Measurements from ENCODE around the gene MGAT4D. TPM values are rescaled to one million over a fixed set of nuclear protein-coding genes. Genes with fewer than 3 reads are reported as not detected.

Gene MGAT4D
- total RNA-seq, 1 experiment from 2014 or later = not detected

DNA sequence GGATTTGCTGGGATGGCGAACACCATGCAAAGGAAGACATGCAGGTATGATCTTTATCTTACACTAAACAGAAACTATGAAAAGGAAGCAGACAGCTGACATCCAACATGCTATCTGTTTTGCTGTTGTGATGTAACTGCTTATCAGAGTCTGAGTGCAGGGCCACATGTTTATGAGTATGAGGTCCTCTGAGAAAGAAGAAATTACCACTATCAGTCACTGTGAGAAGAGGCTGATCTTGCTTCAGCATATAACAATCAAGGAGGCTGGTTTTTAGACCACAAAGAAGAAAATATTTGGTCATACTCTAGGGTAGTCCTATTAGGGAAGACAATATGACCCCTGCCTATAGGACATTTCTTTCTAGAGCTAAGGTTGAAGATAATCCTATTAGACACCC, 89.1 kb downstream of the MGAT4D start:
- Histone ChIP-seq H3K27me3 (ENCODE audit: insufficient read depth, low read depth) (no peaks in the 10 kb centered on the region), H3K9me3 (ENCODE audit: insufficient read depth, low read depth) (no peaks in the 10 kb centered on the region), H3K36me3 (ENCODE audit: low read depth) (no peaks in the 10 kb centered on the region; the same call in 1 of the 2 replicates), H3F3A (ENCODE audit: insufficient read depth, low read depth) (no peaks in the 10 kb centered on the region), H4K20me1 (ENCODE audit: insufficient read depth) (no peaks in the 10 kb centered on the region), H3K27ac (no peak overlapping the region), H3K4me1 (replicated peaks; ENCODE audit: insufficient read depth) (no peaks in the 10 kb centered on the region), H3K79me2 (ENCODE audit: low read depth) (no peaks in the 10 kb centered on the region), H3K9me2 (ENCODE audit: insufficient read depth) (no peaks in the 10 kb centered on the region), H3K4me2 (no peak overlapping the region), H3K4me3 (no peak overlapping the region), H2AFZ (no peak overlapping the region)
- TF ChIP-seq, protein P1, sequence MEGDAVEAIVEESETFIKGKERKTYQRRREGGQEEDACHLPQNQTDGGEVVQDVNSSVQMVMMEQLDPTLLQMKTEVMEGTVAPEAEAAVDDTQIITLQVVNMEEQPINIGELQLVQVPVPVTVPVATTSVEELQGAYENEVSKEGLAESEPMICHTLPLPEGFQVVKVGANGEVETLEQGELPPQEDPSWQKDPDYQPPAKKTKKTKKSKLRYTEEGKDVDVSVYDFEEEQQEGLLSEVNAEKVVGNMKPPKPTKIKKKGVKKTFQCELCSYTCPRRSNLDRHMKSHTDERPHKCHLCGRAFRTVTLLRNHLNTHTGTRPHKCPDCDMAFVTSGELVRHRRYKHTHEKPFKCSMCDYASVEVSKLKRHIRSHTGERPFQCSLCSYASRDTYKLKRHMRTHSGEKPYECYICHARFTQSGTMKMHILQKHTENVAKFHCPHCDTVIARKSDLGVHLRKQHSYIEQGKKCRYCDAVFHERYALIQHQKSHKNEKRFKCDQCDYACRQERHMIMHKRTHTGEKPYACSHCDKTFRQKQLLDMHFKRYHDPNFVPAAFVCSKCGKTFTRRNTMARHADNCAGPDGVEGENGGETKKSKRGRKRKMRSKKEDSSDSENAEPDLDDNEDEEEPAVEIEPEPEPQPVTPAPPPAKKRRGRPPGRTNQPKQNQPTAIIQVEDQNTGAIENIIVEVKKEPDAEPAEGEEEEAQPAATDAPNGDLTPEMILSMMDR (conservative IDR thresholded peaks at IDR 0.05) = no peak
- no peak for TF ChIP-seq EZH2 (IDR thresholded peaks at IDR 0.05; ENCODE audit: low read depth)
- ChIA-PET POLR2A (ENCODE audit: unreplicated experiment) (no interaction called here), CTCF (no interaction called here)
- no TSS peak for BruUV-seq (replicated peaks)
- intact Hi-C loops (cut with micrococcal nuclease; ENCODE audit: unreplicated experiment) = no loop called here
- DNase-seq = no peak

DNA sequence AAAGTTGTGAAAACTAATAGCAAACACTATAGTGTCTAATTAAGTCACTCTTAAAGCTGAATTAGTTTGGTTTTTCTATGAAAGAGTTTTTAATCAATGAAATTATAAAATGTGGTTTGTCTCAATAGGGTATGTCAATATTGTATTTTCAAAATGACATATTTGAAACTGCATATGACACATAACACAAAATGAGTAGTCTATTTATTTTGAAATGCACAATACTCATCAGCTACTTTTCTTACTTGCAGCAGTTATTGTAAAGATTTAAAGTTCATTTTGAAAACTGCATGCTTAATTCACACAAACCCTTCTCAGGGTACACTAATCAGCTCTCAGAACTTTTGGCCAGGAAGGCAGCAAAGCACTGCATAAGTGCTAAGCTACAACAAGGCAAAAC, 91.8 kb downstream of the MGAT4D start:
- Histone ChIP-seq H3K36me3 (ENCODE audit: low read depth) (no peaks in the 10 kb centered on the region; the same call in 1 of the 2 replicates), H3K27me3 (ENCODE audit: insufficient read depth, low read depth) (no peaks in the 10 kb centered on the region), H3K79me2 (ENCODE audit: low read depth) (no peaks in the 10 kb centered on the region), H3K4me2 (no peak overlapping the region), H4K20me1 (ENCODE audit: insufficient read depth) (no peaks in the 10 kb centered on the region), H3K4me3 (no peak overlapping the region), H3F3A (ENCODE audit: insufficient read depth, low read depth) (no peaks in the 10 kb centered on the region), H3K9me2 (ENCODE audit: insufficient read depth) (no peaks in the 10 kb centered on the region), H3K9me3 (ENCODE audit: insufficient read depth, low read depth) (no peaks in the 10 kb centered on the region), H3K27ac (no peak overlapping the region), H3K4me1 (replicated peaks; ENCODE audit: insufficient read depth) (no peaks in the 10 kb centered on the region), H2AFZ (no peak overlapping the region)
- no peak for TF ChIP-seq EZH2 (IDR thresholded peaks at IDR 0.05; ENCODE audit: low read depth)
- TF ChIP-seq, protein P1 (conservative IDR thresholded peaks at IDR 0.05) = no peak
- ChIA-PET POLR2A (ENCODE audit: unreplicated experiment) (no interaction called here), CTCF (no interaction called here)
- no peak for DNase-seq
- BruUV-seq (replicated peaks) = no TSS peak
- intact Hi-C loops (cut with micrococcal nuclease; ENCODE audit: unreplicated experiment) = no loop called here

DNA sequence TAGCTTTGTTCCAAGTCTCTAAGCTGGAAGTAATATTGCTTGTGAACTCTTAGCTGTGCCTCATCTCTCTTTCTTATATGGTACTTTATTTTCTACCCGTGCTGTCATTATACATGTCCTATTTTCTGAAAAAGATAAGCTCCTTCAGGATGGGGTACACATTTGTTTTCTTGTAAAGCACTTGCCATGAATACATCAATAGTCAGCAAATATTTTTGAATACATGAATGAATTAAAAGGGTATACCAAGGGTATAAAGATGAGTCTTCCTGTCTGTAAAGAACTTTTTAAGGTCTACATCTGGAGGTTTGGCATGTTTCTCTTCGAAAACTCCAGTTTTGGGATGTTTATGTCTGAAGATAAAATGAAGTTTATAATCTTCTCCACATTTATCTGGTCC, 98.0 kb downstream of the MGAT4D start:
- Histone ChIP-seq H3K27me3 (ENCODE audit: insufficient read depth, low read depth) (no peaks in the 10 kb centered on the region), H3K79me2 (ENCODE audit: low read depth) (no peaks in the 10 kb centered on the region), H3K36me3 (ENCODE audit: low read depth) (no peaks in the 10 kb centered on the region), H3K9me2 (ENCODE audit: insufficient read depth) (no peaks in the 10 kb centered on the region), H3K4me3 (no peak overlapping the region), H3K4me2 (no peak overlapping the region), H3F3A (ENCODE audit: insufficient read depth, low read depth) (no peaks in the 10 kb centered on the region), H3K9me3 (ENCODE audit: insufficient read depth, low read depth) (no peaks in the 10 kb centered on the region), H3K4me1 (replicated peaks; ENCODE audit: insufficient read depth) (no peaks in the 10 kb centered on the region), H3K27ac (no peak overlapping the region), H4K20me1 (ENCODE audit: insufficient read depth) (no peaks in the 10 kb centered on the region), H2AFZ (no peak overlapping the region)
- TF ChIP-seq, protein P1 (conservative IDR thresholded peaks at IDR 0.05) = no peak
- TF ChIP-seq EZH2 (IDR thresholded peaks at IDR 0.05; ENCODE audit: low read depth) = no peak
- intact Hi-C loops (cut with micrococcal nuclease; ENCODE audit: unreplicated experiment) = no loop called here
- DNase-seq = no peak
- ChIA-PET POLR2A (ENCODE audit: unreplicated experiment) (no interaction called here), CTCF (interaction anchor here (0.6 kb wide), 1 partner anchor 395 kb away, joined by 7 read pairs; no protein-coding TSS in a partner anchor)
- BruUV-seq (replicated peaks) = no TSS peak

All from PC-9 (cell line).